Naive thymus-derived CD4-positive, alpha-beta T cell (primary cell): ENCODE measurements around the gene PELI2. TPM values are rescaled to one million over a fixed set of nuclear protein-coding genes. Genes with fewer than 3 reads are reported as not detected.
"Not testable (repeated sequence)": the region's sequence is repeated elsewhere in the genome, so short reads cannot be mapped to it uniquely, and the experiment has no call there.

Experiments
- ATAC-seq: fragments of 150-1000 bp; cut with Tn5 transposase; 2 replicates; pipeline ENCODE4 v1.10.0; 2021; ENCODE audit warnings: mild to moderate bottlenecking, moderate library complexity
- CTCF ChIA-PET: fragments of 350-600 bp; sonication (Branson Sonifier 250); formaldehyde crosslinking; loops from one replicate; lab custom pipeline; 2021; ENCODE audit warnings: antibody characterized with exemption; lab: Charles Lee
- POLR2A ChIA-PET: fragments of 350-600 bp; sonication (Branson Sonifier 250); formaldehyde crosslinking; loops from one replicate; lab custom pipeline; 2021; ENCODE audit warnings: antibody characterized with exemption, inconsistent platforms; lab: Charles Lee
- DNase-seq, 9 donors: peaks; one replicate each; pipeline versions ENCODE4 v3.0.0 to v3.0.0-alpha.2; 2020 to 2022; ENCODE audit warnings: mixed read lengths in 1 of 9
- H3K27ac ChIP-seq: one replicate; pipeline ENCODE4 v1.7.0; 2013; ENCODE audit warnings: mild to moderate bottlenecking, low read depth, low read length, moderate library complexity
- H3K27me3 ChIP-seq, 2 donors: one replicate each; pipeline ENCODE4 v1.7.0; 2013; ENCODE audit warnings: low read length in 2 of 2, mild to moderate bottlenecking in 2 of 2, moderate library complexity in 2 of 2; ENCODE audit not compliant: control insufficient read depth in 2 of 2, insufficient read depth in 2 of 2
- H3K36me3 ChIP-seq, 3 experiments: 1 replicate in 2 of 3; 2 replicates in 1 of 3; pipeline ENCODE4 v1.7.0; 2013; ENCODE audit warnings: low read length in 3 of 3, mild to moderate bottlenecking in 3 of 3, moderate library complexity in 1 of 3; ENCODE audit not compliant: insufficient read depth in 3 of 3, control insufficient read depth in 2 of 3
- H3K4me1 ChIP-seq, 2 donors: one replicate each; pipeline ENCODE4 v1.7.0; 2013; ENCODE audit warnings: low read length in 2 of 2, mild to moderate bottlenecking in 2 of 2, moderate library complexity in 1 of 2; ENCODE audit not compliant: control insufficient read depth in 2 of 2, insufficient read depth in 2 of 2
- H3K4me3 ChIP-seq: 2 replicates; pipeline ENCODE4 v1.7.0; 2013; ENCODE audit warnings: mild to moderate bottlenecking, low read length
- H3K9me3 ChIP-seq, 3 experiments: 1 replicate in 2 of 3; 2 replicates in 1 of 3; pipeline ENCODE4 v1.7.0; 2013; ENCODE audit warnings: low read length in 3 of 3; ENCODE audit not compliant: control insufficient read depth in 2 of 3
- H3K27ac Mint-ChIP-seq, 9 donors: one replicate each; pipeline ENCODE4 v1.8.0; 2020 to 2022; ENCODE audit warnings: mixed read lengths in 9 of 9, mild to moderate bottlenecking in 8 of 9, moderate library complexity in 5 of 9, inconsistent platforms in 2 of 9
- H3K27me3 Mint-ChIP-seq, 5 donors: one replicate each; pipeline ENCODE4 v1.8.0; 2021 to 2022; ENCODE audit warnings: mixed read lengths in 5 of 5, mild to moderate bottlenecking in 1 of 5
- H3K36me3 Mint-ChIP-seq, 5 donors: one replicate each; pipeline ENCODE4 v1.8.0; 2020 to 2022; ENCODE audit warnings: mixed read lengths in 5 of 5, mild to moderate bottlenecking in 3 of 5, inconsistent platforms in 1 of 5
- H3K4me1 Mint-ChIP-seq, 7 donors: one replicate each; pipeline ENCODE4 v1.8.0; 2020 to 2022; ENCODE audit warnings: mixed read lengths in 7 of 7, mild to moderate bottlenecking in 3 of 7, inconsistent platforms in 1 of 7
- H3K4me3 Mint-ChIP-seq, 10 donors: one replicate each; pipeline ENCODE4 v1.8.0; 2020 to 2022; ENCODE audit warnings: mild to moderate bottlenecking in 10 of 10, mixed read lengths in 10 of 10, moderate library complexity in 6 of 10, inconsistent platforms in 2 of 10
- H3K9me3 Mint-ChIP-seq, 11 donors: one replicate each; pipeline ENCODE4 v1.8.0; 2020 to 2022; ENCODE audit warnings: mixed read lengths in 11 of 11, mild to moderate bottlenecking in 4 of 11, inconsistent platforms in 1 of 11, moderate library complexity in 1 of 11
- intact Hi-C, 2 donors: fragments of 100-400 bp; cut with micrococcal nuclease; formaldehyde crosslinking; loops; one replicate each; pipeline ENCODE4 v1.15.1; 2023
- polyA plus RNA-seq, 2 donors: library from polyadenylated mRNA; unstranded; fragments of 300-500 nt; fragmentation: Illumina TruSeq; gene quantifications; one replicate each; pipeline ENCODE4 v1.2.3, GENCODE V29; 2021
- total RNA-seq, 6 experiments: library from RNA in 5 of 6; stranded (reverse) in 5 of 6; gene quantifications; 1 replicate in 5 of 6; 2 replicates in 1 of 6; pipeline ENCODE4 v1.2.3 and lab custom pipeline; 2021 to 2026

The PELI2 gene
- total and polyA plus RNA-seq, 7 experiments from 2014 or later, result 1.7 to 24.7 (median 11.3) TPM

GRCh38 chr14:56159066-56159465 lies 40.9 kb downstream of the PELI2 start:
- Histone ChIP-seq H3K4me3 (no peak overlapping the region), H3K36me3 (no peaks in the 10 kb centered on the region), H3K27me3 (no peaks in the 10 kb centered on the region), H3K4me1 (no peaks in the 10 kb centered on the region), H3K9me3 (no peaks in the 10 kb centered on the region), H3K27ac (no peak overlapping the region)
- H3K4me1 Mint-ChIP-seq, result peaks cover 6 to 41% (median 25%) of the 10 kb centered on the region in 7 donors
- ChIA-PET CTCF (no interaction called here), POLR2A (interaction anchor here (0.6 kb wide), 1 partner anchor 47 kb away, joined by 3 read pairs; no protein-coding TSS in a partner anchor)
- ATAC-seq (no peak), DNase-seq (no peak)
- H3K27ac Mint-ChIP-seq, result peak overlapping the region in 1 of 9 donors; percentile 25
- H3K36me3 Mint-ChIP-seq, result peaks cover 0 to 21% (median 10%) of the 10 kb centered on the region in 5 donors
- H3K9me3 Mint-ChIP-seq, result peaks cover 0 to 24% (median 9%) of the 10 kb centered on the region in 11 donors
- intact Hi-C loops, result no loop called here
- no peak overlapping the region for H3K4me3 Mint-ChIP-seq
- H3K27me3 Mint-ChIP-seq, result no peaks in the 10 kb centered on the region

- Histone ChIP-seq H3K36me3 (no peaks in the 10 kb centered on the region), H3K4me3 (no peak overlapping the region), H3K9me3 (no peaks in the 10 kb centered on the region), H3K4me1 (no peaks in the 10 kb centered on the region), H3K27ac (no peak overlapping the region), H3K27me3 (no peaks in the 10 kb centered on the region)
- CTCF ChIA-PET, result no interaction called here
- POLR2A ChIA-PET, result no interaction called here
- no peak overlapping the region for H3K4me3 Mint-ChIP-seq
- no peaks in the 10 kb centered on the region for H3K27me3 Mint-ChIP-seq
- DNase-seq (no peak), ATAC-seq (no peak)
- H3K27ac Mint-ChIP-seq, result peak overlapping the region in 3 of 9 donors; percentile 16 to 46 (median 25)
- peaks cover 6 to 36% (median 17%) of the 10 kb centered on the region in 7 donors for H3K4me1 Mint-ChIP-seq
- intact Hi-C loops, result no loop called here
- peaks cover 0 to 34% (median 19%) of the 10 kb centered on the region in 11 donors for H3K9me3 Mint-ChIP-seq
- H3K36me3 Mint-ChIP-seq, result peaks cover 9 to 30% (median 16%) of the 10 kb centered on the region in 5 donors
Observed at GRCh38 chr14:56160088-56160487, 41.9 kb downstream of the PELI2 start.

DNA sequence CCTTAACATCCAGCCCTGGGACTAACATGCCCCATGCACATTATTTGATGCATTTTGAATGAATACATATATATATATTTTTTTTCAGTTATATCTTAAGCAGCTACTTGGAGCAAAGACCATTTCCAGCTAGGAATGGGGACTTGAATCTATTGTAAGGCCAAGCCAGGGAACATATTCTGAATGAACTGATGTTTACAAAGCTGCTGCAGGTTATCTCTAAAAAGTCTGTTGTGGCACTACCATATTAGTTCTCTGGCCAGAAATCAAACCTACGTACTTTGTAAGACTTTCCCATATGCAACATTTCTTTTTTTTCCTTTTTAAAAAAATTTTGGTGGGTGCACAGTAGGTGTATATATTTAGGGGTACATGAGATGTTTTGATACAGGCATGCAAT lies 43.4 kb downstream of the PELI2 start:
- Histone ChIP-seq H3K27me3 (no peaks in the 10 kb centered on the region), H3K27ac (no peak overlapping the region), H3K9me3 (peaks cover 0 to 5% (median 0%) of the 10 kb centered on the region in 3 experiments), H3K4me3 (no peak overlapping the region), H3K36me3 (no peaks in the 10 kb centered on the region), H3K4me1 (no peaks in the 10 kb centered on the region)
- ATAC-seq (no peak), DNase-seq (no peak)
- peaks cover 18 to 41% (median 26%) of the 10 kb centered on the region in 5 donors for H3K36me3 Mint-ChIP-seq
- H3K9me3 Mint-ChIP-seq, result peaks cover 7 to 46% (median 29%) of the 10 kb centered on the region in 11 donors
- no peaks in the 10 kb centered on the region for H3K27me3 Mint-ChIP-seq
- no peak overlapping the region for H3K4me3 Mint-ChIP-seq
- intact Hi-C loops, result no loop called here
- no peak overlapping the region for H3K27ac Mint-ChIP-seq
- ChIA-PET POLR2A (no interaction called here), CTCF (no interaction called here)
- H3K4me1 Mint-ChIP-seq, result peaks cover 6 to 39% (median 15%) of the 10 kb centered on the region in 7 donors

DNA sequence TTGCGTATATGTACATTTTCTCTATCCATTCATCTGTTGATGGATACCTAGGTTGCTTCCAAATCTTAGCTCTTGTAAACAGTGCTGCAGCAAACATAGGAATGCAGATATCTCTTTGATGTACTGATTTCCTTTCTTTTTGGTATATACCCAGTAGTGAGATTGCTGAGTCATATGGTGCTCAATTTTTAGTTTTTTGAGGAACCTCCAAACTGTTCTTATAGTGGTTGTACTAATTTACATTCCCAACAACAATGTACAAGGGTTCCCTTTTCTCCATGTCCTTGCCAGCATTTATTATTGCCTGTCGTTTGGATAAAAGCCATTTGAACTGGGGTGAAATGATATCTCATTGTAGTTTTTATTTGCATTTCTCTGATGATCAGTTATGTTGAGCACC lies 44.3 kb downstream of the PELI2 start:
- Mint-ChIP-seq H3K27ac (no peak overlapping the region), H3K4me1 (peaks cover 6 to 42% (median 18%) of the 10 kb centered on the region in 7 donors), H3K27me3 (no peaks in the 10 kb centered on the region), H3K36me3 (peaks cover 18 to 48% (median 27%) of the 10 kb centered on the region in 5 donors), H3K9me3 (peaks cover 8 to 53% (median 35%) of the 10 kb centered on the region in 11 donors), H3K4me3 (no peak overlapping the region)
- Histone ChIP-seq H3K9me3 (peaks cover 0 to 5% (median 0%) of the 10 kb centered on the region in 3 experiments), H3K27ac (no peak overlapping the region), H3K4me1 (no peaks in the 10 kb centered on the region), H3K36me3 (no peaks in the 10 kb centered on the region), H3K27me3 (no peaks in the 10 kb centered on the region), H3K4me3 (no peak overlapping the region)
- intact Hi-C loops, result no loop called here
- ATAC-seq, result no peak
- DNase-seq, result no peak
- POLR2A ChIA-PET, result no interaction called here
- CTCF ChIA-PET, result no interaction called here

DNA sequence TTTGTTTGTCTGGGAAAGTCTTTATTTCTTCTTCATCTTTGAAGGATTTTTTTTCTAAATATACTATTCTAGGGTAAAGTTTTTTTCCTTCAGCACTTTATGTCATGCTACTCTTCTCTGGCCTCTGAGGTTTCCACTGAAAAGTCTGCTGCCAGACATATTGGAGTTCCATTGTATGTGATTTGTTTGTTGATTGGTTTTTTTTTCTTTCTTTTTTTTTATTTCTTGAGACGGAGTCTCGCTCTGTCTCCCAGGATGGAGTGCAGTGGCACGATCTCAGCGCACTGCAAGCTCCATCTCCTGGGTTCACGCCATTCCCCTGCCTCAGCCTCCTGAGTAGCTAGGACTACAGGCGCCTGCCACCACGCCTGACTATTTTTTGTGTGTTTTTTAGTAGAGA lies 48.4 kb downstream of the PELI2 start:
- intact Hi-C loops, H3K27ac ChIP-seq: not testable (repeated sequence)

GRCh38 chr14:56168007-56168616 lies 49.9 kb downstream of the PELI2 start:
- Mint-ChIP-seq H3K9me3 (peaks cover 9 to 48% (median 37%) of the 10 kb centered on the region in 11 donors), H3K4me1 (peaks cover 30 to 67% (median 47%) of the 10 kb centered on the region in 7 donors), H3K27ac (no peak overlapping the region), H3K27me3 (no peaks in the 10 kb centered on the region), H3K36me3 (peaks cover 18 to 39% (median 24%) of the 10 kb centered on the region in 5 donors), H3K4me3 (no peak overlapping the region)
- intact Hi-C loops, result no loop called here
- no peak overlapping the region for H3K4me3 ChIP-seq
- H3K4me1 ChIP-seq, result peaks cover 3 to 19% of the 10 kb centered on the region in 2 donors
- no peaks in the 10 kb centered on the region for H3K36me3 ChIP-seq
- ATAC-seq, result no peak
- peaks cover 0 to 5% (median 0%) of the 10 kb centered on the region in 3 experiments for H3K9me3 ChIP-seq
- CTCF ChIA-PET, result no interaction called here
- POLR2A ChIA-PET, result interaction anchor here (1.0 kb wide), 1 partner anchor 16 kb away, joined by 3 read pairs; no protein-coding TSS in a partner anchor
- H3K27ac ChIP-seq, result no peak overlapping the region
- no peaks in the 10 kb centered on the region for H3K27me3 ChIP-seq
- no peak for DNase-seq

More for the DNA sequence above, 48.4 kb downstream of the PELI2 start:
- H3K4me3 Mint-ChIP-seq, POLR2A ChIA-PET, H3K4me3 ChIP-seq, H3K27ac Mint-ChIP-seq, H3K27me3 ChIP-seq, H3K27me3 Mint-ChIP-seq, H3K4me1 ChIP-seq, CTCF ChIA-PET, H3K36me3 ChIP-seq, DNase-seq, ATAC-seq, H3K9me3 ChIP-seq: not testable (repeated sequence)
- Mint-ChIP-seq H3K4me1 (peaks cover 18 to 61% (median 36%) of the 10 kb centered on the region in 7 donors), H3K9me3 (peaks cover 9 to 57% (median 37%) of the 10 kb centered on the region in 11 donors), H3K36me3 (peaks cover 18 to 48% (median 26%) of the 10 kb centered on the region in 5 donors)
